Caco-2 (cell line): ENCODE results near the gene B4GALNT2. TPM values are rescaled to one million over a fixed set of nuclear protein-coding genes. Genes with fewer than 3 reads are reported as not detected.

Experiments used
- BruUV-seq: library from RNA; stranded (reverse); fragments of 400-500 nt; replicated peaks from 2 replicates; lab custom pipeline; 2021; lab: Mats Ljungman, UMichigan
- CTCF ChIA-PET: fragments of 300-600 bp; sonication (Branson Sonifier 250); formaldehyde crosslinking; loops from one replicate; lab custom pipeline; 2022; ENCODE audit warnings: antibody characterized with exemption; lab: Charles Lee
- POLR2A ChIA-PET: fragments of 300-600 bp; sonication (Branson Sonifier 250); formaldehyde crosslinking; loops from one replicate; lab custom pipeline; 2022; ENCODE audit warnings: antibody characterized with exemption; lab: Charles Lee
- DNase-seq, 2 experiments: peaks; one replicate each; pipeline versions ENCODE4 v3.0.0 to v3.0.0-alpha.2; 2020 to 2022
- H3K27me3 ChIP-seq: replicated peaks from 2 replicates; pipeline ENCODE4 v1.6.0; 2011; ENCODE audit warnings: low read length; ENCODE audit not compliant: control insufficient read depth, insufficient read depth
- H3K36me3 ChIP-seq: 2 replicates; pipeline ENCODE4 v1.5.1; 2011; ENCODE audit warnings: low read length; ENCODE audit not compliant: control insufficient read depth, insufficient read depth
- H3K4me1 ChIP-seq: fragments of 250-450 bp; sonication (Bioruptor Pico); 2 replicates; pipeline ENCODE4 v1.5.1; 2020; ENCODE audit warnings: mild to moderate bottlenecking
- H3K4me3 ChIP-seq: 2 replicates; pipeline ENCODE4 v1.5.1; 2011; ENCODE audit warnings: low read depth, mild to moderate bottlenecking, control low read depth, low read length
- H3K9me3 ChIP-seq: fragments of 250-450 bp; sonication (Bioruptor Pico); 2 replicates; pipeline ENCODE4 v1.5.1; 2020; ENCODE audit warnings: mild to moderate bottlenecking, moderate library complexity
- H3K27ac Mint-ChIP-seq: one replicate; pipeline ENCODE4 v1.8.0; 2022; ENCODE audit warnings: mixed read lengths; ENCODE audit not compliant: unreplicated experiment
- H3K27me3 Mint-ChIP-seq: one replicate; pipeline ENCODE4 v1.8.0; 2022; ENCODE audit warnings: mixed read lengths; ENCODE audit not compliant: insufficient read depth, unreplicated experiment
- H3K36me3 Mint-ChIP-seq: one replicate; pipeline ENCODE4 v1.8.0; 2022; ENCODE audit warnings: mild to moderate bottlenecking, mixed read lengths; ENCODE audit not compliant: insufficient read depth, unreplicated experiment
- H3K4me1 Mint-ChIP-seq: one replicate; pipeline ENCODE4 v1.8.0; 2022; ENCODE audit warnings: low read depth, mixed read lengths; ENCODE audit not compliant: unreplicated experiment
- H3K4me3 Mint-ChIP-seq: one replicate; pipeline ENCODE4 v1.8.0; 2022; ENCODE audit warnings: mild to moderate bottlenecking, moderate library complexity, mixed read lengths; ENCODE audit not compliant: unreplicated experiment
- H3K9me3 Mint-ChIP-seq: one replicate; pipeline ENCODE4 v1.8.0; 2022; ENCODE audit warnings: mixed read lengths; ENCODE audit not compliant: unreplicated experiment
- CTCF ChIP-seq, 2 experiments: fragments of 200-600 bp in 1 of 2; IDR thresholded peaks; 1 replicate in 1 of 2; 2 replicates in 1 of 2; pipeline versions ENCODE4 v1.5.1 to v1.8.0; 2011 to 2022; ENCODE audit warnings: antibody characterized with exemption in 1 of 2, control low read depth in 1 of 2, inconsistent platforms in 1 of 2, low read depth in 1 of 2, low read length in 1 of 2, mild to moderate bottlenecking in 1 of 2, moderate library complexity in 1 of 2; ENCODE audit not compliant: insufficient read depth in 1 of 2, severe bottlenecking in 1 of 2, unreplicated experiment in 1 of 2
- intact Hi-C: fragments of 100-400 bp; cut with micrococcal nuclease; formaldehyde crosslinking; loops from one replicate; pipeline ENCODE4 v1.10.0; 2022; ENCODE audit not compliant: unreplicated experiment
- total RNA-seq: library from RNA; stranded (reverse); gene quantifications from 2 replicates; pipeline ENCODE4 v1.2.3, GENCODE V29; 2022

The B4GALNT2 gene
- total RNA-seq, 1 experiment from 2014 or later: 1.3 TPM

GRCh38 chr17:49146620-49147306 is 14.2 kb downstream of the B4GALNT2 start:
- Mint-ChIP-seq H3K27me3 (no peaks in the 10 kb centered on the region), H3K4me1 (no peaks in the 10 kb centered on the region), H3K36me3 (no peaks in the 10 kb centered on the region), H3K27ac (no peak overlapping the region), H3K9me3 (peaks cover 16% of the 10 kb centered on the region), H3K4me3 (no peak overlapping the region)
- CTCF ChIA-PET: no interaction called here
- no TSS peak for BruUV-seq
- no peak for TF ChIP-seq CTCF (IDR thresholded peaks at IDR 0.05; ENCODE audit: insufficient read depth in 1 of 2, low read depth in 1 of 2, low read length in 1 of 2, severe bottlenecking in 1 of 2, unreplicated experiment in 1 of 2)
- Histone ChIP-seq H3K4me3 (no peak overlapping the region), H3K27me3 (no peaks in the 10 kb centered on the region), H3K9me3 (no peaks in the 10 kb centered on the region), H3K4me1 (no peaks in the 10 kb centered on the region), H3K36me3 (no peaks in the 10 kb centered on the region)
- DNase-seq: no peak
- POLR2A ChIA-PET: interaction anchor here (0.6 kb wide), 1 partner anchor 44 kb away, joined by 3 read pairs; no protein-coding TSS in a partner anchor
- intact Hi-C loops: no loop called here

GRCh38 chr17:49148171-49148570 is 15.6 kb downstream of the B4GALNT2 start:
- H3K9me3 Mint-ChIP-seq: peaks cover 16% of the 10 kb centered on the region
- Histone ChIP-seq H3K4me1 (no peaks in the 10 kb centered on the region), H3K9me3 (no peaks in the 10 kb centered on the region), H3K4me3 (no peak overlapping the region), H3K27me3 (no peaks in the 10 kb centered on the region), H3K36me3 (no peaks in the 10 kb centered on the region)
- H3K27me3 Mint-ChIP-seq: no peaks in the 10 kb centered on the region
- H3K4me3 Mint-ChIP-seq: no peak overlapping the region
- ChIA-PET CTCF (no interaction called here), POLR2A (interaction anchor here (0.7 kb wide), 1 partner anchor 9 kb away, joined by 4 read pairs; no protein-coding TSS in a partner anchor)
- no TSS peak for BruUV-seq
- intact Hi-C loops: no loop called here
- no peak for DNase-seq
- H3K27ac Mint-ChIP-seq: no peak overlapping the region
- TF ChIP-seq CTCF (IDR thresholded peaks at IDR 0.05; ENCODE audit: insufficient read depth in 1 of 2, low read depth in 1 of 2, low read length in 1 of 2, severe bottlenecking in 1 of 2, unreplicated experiment in 1 of 2): no peak
- no peaks in the 10 kb centered on the region for H3K4me1 Mint-ChIP-seq
- no peaks in the 10 kb centered on the region for H3K36me3 Mint-ChIP-seq

- peaks cover 3% of the 10 kb centered on the region for H3K9me3 Mint-ChIP-seq
- intact Hi-C loops: no loop called here
Observed at GRCh38 chr17:49151996-49152395, 19.4 kb downstream of the B4GALNT2 start.

More at GRCh38 chr17:49151996-49152395, 19.4 kb downstream of the B4GALNT2 start:
- H3K27ac Mint-ChIP-seq: no peak overlapping the region
- no peak overlapping the region for H3K4me3 Mint-ChIP-seq
- ChIA-PET CTCF (no interaction called here), POLR2A (no interaction called here)
- no peak for DNase-seq
- no peaks in the 10 kb centered on the region for H3K27me3 Mint-ChIP-seq
- H3K4me1 Mint-ChIP-seq: no peaks in the 10 kb centered on the region
- H3K36me3 Mint-ChIP-seq: no peaks in the 10 kb centered on the region
- Histone ChIP-seq H3K9me3 (0 out of 2 replicates have a peak, but pooled peaks cover 3% of the 10 kb centered on the region), H3K4me3 (no peak overlapping the region), H3K27me3 (no peaks in the 10 kb centered on the region), H3K4me1 (no peaks in the 10 kb centered on the region), H3K36me3 (no peaks in the 10 kb centered on the region)
- no TSS peak for BruUV-seq
- TF ChIP-seq CTCF (IDR thresholded peaks at IDR 0.05; ENCODE audit: insufficient read depth in 1 of 2, low read depth in 1 of 2, low read length in 1 of 2, severe bottlenecking in 1 of 2, unreplicated experiment in 1 of 2): no peak
